Glomerular visceral epithelial cell (primary cell): ENCODE measurements around the gene DBH.

Source experiments
- DNase-seq: peaks from one replicate; pipeline ENCODE4 v3.0.0-alpha.2; 2016; ENCODE audit errors: extremely low spot score

Gene DBH

GRCh38 chr9:133604214-133604613 lies 31.9 kb upstream of the DBH start:
- DNase-seq, result no peak

DNA sequence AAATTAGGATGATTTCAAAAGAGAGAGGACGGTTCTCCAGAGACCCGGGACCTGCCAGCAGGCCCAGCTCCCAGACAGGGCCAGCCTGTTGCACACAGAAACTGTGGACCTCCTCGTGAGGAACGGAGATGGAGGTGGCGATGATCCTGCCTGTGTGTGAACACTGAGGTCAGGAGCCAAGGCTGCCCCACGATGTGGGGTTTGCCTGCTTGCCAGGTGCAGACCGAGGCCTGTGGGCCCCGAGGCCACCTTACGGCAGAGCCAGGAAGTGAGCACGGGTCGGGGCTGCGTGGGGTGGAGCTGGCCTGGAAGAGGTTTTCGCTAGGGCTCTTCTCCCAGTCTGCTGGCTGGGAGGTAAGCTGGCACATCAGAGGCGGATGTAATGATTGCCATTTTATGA lies 31.3 kb upstream of the DBH start:
- DNase-seq, result no peak

GRCh38 chr9:133605446-133605845 lies 30.7 kb upstream of the DBH start:
- DNase-seq, result no peak

DNA sequence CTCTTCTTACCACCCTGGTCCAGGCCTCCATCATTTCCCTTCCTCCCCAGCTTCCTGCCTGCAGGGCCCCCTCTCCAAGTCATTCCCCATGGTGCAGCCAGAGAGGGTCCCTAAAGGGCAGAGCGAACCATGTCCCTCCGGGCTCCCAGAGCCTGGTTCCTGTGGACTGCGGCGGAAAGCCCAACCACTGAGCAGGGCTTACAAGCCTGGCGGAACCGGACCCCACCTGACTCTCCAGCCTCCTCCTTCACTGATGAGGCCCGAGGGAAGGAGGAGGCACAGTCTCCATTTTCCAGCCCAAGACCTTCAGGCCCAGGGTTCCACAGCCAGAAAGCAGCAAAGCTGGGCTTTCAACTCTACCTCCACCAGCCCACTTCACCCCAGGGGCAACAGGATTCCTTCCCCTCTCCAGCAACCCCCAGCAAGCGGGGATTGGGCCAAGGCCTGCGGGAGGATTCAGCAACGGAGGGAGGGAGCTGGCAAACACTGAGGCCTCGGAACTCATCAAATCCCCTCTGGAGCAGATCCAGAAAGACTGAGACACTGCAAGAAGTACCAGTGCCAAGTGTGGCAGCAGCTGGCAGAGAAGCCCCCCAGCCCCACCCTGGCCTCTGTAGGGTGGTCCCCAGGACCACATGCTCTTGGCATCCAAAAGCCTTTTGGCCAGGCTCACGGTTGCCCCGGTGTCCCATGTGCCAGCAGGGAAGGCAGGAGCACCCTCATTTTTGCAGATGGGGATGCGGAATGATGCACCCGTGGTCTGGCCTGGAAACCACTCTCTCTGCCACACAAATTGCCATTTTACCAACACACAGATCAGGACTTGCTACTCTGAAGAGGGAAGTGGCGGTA lies 30.1 kb upstream of the DBH start:
- no peak for DNase-seq

GRCh38 chr9:133606708-133607025 lies 29.5 kb upstream of the DBH start:
- DNase-seq, result no peak

- DNase-seq, result no peak
These were observed 28.8 kb upstream of the DBH start for GRCh38 chr9:133607381-133607780.

GRCh38 chr9:133607976-133608375 lies 28.2 kb upstream of the DBH start:
- DNase-seq, result no peak

DNA sequence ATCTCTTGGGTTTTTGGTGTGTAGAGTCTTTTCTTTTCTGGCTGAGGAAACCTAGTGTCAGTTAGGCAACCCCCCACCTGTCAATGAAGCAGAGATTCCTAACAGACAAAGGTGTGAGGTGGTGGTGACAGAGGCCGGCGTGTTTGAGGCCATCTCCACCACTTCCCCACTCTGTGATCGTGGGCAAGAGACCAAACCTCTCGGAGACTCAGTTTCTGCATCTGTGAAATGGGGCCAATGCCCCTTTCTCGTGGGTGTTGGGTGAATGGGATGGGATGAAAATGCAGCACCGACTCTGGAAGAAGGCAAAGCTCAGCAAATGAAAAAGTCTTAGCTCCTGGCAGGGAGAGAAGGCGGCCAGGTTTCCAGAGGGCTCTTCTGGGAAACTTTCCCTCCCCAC lies 27.8 kb upstream of the DBH start:
- no peak for DNase-seq

GRCh38 chr9:133608889-133609288 lies 27.3 kb upstream of the DBH start:
- DNase-seq, result no peak

DNA sequence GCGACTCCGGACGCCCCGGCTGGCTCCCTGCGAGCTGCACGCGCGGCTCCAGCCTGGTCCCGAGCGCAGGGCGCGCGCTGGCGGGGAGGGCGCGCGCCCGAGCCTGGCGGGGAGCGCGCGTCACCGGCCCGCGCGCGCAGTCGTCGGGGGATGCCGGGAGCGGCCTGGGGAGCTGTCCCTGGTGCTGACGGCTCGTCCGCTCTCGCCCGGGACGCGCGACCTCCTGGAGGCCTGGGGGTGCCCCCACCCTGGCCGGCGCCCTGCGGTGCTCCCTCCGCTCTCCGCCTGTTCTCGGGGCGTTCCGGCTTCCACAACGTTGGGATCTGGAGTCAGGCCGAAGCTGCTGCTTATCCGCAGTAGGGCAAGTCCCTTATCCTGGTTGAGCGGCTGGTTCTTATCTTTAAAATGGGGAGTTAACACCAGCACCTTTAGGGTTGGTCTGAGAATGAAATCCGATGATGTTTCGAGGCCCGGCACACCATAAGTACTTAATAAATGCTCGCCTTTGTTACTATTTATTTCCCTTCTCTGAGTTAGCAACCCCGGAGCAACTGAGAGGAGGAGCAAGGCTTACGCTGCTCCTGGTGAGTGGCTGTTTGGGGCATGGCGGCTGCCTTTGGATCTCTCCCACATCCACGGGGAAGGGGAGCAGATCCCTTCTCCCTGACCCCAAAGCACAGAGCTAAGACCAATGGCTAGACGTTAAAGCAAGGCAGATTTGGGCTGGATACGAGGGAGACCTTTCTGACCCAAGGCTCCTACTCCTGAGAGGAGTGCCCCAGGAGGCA lies 26.7 kb upstream of the DBH start, which contains the start of gene FAM163B:
FAM163B (minus strand) TSS at position 79 of the 788 bp plus-strand sequence. CDS start 29,166 bp downstream, outside the sequence.
- no peak for DNase-seq

DNA sequence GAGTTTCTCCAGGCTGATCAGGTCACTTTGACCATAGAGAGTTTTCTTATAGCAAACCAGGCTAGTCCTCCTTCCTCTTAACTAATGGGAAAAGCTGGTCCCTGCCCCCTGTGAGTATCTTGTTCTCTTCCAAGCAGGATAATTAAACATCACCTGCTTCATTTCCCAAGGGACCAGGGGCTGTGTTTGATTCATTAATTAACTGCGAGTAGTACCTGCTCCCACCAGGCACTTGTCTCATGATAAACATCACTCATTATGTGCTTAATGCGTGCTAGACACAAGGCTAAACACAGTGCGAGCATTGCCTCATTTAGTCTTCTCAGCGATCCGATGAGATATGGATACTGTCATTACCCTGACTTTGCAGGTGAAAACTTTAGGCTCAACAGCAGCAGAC lies 25.3 kb upstream of the DBH start:
- no peak for DNase-seq

- DNase-seq, result no peak
These were observed 24.1 kb upstream of the DBH start for GRCh38 chr9:133612051-133612450.

DNA sequence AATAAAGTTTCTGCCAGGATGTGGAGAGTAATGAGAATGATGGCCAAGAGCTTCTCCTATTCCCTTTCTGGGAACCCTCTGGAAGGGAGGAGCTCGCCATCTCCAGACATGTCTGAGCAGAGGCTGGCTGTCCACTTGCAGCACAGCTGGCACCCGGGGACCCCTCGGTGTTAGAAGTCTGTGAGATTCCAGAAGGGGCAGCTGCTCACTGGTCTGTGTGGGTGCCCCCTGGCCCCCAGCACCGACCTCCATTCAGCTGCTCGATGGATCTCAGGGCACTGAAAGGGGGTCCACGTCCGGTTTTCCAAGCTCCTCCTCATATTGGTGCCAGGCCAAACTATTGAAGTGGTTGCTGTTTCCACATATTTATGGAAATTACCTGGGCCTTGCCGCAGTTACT lies 23.3 kb upstream of the DBH start:
- no peak for DNase-seq

GRCh38 chr9:133613432-133613831 lies 22.7 kb upstream of the DBH start:
- no peak for DNase-seq

DNA sequence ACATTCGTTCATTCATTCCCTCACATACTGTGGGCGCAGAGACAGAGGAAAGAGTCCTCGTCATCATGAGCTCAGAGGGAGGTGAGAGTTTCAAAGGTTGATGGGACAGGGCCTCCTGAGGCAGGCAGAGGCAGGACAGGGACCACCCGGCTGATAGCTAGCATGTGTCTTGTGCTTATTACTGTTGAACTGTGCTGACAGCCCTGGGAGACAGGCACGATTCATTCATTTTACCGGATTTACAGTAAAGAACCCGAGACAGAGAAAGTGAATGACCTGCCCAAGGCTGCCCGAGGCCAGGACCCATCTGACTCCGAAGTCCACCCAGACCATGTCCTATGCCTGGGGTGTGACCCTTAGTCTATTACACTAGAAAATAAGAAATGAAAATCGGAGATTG lies 22.1 kb upstream of the DBH start:
- no peak for DNase-seq

DNA sequence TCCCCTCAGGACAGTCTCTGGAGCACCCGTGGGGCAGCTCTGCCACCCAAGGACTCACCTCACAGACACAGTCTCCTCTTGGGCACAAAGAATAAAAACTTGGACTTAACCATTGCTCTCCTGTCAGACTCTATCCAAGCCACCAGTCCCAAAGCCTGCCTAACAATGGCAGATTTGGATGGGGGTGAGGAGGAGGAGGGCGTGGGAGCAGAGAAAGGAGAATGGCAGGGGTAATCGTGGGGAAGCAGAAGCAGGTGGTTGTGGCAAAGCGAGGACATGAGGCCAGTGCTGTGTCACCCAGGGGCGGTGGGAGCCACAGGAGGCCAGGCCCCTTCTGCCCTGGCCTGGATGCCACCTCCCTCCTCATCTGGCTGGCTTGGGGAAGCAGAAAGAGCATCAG lies 21.5 kb upstream of the DBH start:
- DNase-seq, result no peak

DNA sequence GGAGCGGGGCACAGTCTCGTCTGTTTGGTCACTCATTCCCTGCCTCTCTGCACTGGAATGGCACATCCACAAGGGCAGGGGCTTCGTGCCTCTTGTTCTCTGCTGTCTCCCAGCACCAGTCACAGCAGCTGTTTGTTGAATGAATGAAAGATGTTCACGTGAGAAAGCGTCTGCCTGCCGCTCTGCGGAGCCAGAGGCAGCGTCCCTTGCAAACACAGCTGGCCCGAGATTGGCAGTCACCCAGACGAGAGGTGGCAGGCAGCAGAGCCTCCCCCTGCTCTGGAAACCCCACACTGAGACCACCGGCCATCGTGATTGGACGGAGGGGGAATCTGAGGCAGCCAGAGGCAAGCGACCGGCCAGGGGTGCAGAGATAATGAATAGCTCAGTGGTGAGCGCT lies 21.0 kb upstream of the DBH start:
- DNase-seq, result no peak

DNA sequence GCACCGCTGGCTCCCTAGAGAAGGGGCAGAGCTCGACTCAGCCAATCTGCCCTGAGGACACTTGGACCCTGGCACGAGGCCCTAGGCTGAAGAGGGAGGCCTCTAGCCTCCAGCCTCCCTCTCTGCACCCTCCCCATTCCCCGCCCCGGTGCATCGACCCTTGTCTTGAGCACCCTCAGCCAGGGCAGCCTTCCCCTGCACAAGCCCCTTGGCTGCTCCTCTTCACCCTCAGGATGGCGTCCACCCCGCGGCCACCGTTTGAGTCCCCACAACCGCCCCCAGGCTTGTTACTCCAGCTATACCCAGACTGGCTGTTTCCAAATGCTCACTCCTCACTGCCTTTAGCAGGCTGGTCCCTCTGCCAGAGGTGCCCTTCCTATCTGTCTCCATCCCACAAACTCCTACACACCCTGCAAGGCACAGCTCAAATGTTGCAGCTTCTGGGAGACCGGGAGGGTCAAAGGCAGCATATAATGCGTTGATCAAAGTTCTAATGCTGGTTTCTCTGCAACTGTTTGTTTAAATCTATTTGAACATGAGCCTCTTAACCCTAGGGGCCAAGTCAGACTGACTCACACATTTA lies 20.5 kb upstream of the DBH start:
- DNase-seq, result no peak

GRCh38 chr9:133616643-133617405 lies 19.3 kb upstream of the DBH start:
- DNase-seq, result no peak

- DNase-seq, result no peak
These were observed 17.4 kb upstream of the DBH start for GRCh38 chr9:133618726-133619125.

DNA sequence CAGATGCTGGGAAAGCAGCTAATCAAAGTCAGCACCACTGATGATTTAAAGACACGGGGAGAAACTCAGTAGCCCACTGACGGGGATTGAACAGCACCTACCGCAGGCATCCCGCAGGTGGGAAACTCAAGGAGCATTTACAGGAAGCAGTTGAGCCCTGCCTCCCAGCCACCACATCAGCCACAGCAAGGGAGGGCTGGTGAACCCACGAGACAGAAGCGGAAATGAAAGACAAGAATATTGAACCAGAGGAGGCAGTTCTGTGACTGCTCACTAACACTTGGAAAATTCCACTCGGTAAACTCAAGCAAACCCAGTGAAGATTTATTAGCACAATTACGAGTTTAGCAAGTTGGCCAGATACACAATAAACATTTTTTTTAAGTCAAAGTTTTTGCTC lies 16.4 kb upstream of the DBH start:
- DNase-seq, result peak; percentile 12

DNA sequence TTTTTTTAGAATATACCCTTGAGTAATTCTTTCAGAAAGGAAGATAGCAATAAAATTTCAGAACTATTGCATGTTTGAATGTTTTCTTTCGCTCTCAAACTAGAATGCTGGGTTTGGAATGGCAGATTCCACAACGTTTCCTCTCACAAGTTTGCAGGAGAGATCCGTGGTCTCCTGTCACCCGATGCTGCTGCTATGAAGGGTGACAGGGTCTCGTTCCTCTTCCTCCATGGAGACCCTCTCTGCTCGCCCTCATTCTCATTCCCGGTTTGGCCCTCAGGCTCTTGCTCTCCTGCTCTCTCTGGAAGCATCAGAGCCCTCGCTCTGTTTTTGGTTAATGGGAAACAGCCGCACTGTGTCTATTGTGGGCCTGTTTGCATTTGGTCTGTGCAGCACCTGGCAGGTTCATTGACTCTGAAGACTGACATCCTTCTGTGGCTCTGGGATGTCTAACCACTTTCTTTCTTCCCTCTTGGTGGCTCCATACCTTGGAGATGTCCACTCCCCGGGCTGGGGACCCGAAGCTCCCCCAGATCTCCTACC lies 14.4 kb upstream of the DBH start:
- DNase-seq, result no peak
